Activated naive CD4-positive, alpha-beta T cell treated with anti-CD3 and anti-CD28 coated beads, Interleukin-2, amount 50 U/mL, for 16 hours (primary cell): ENCODE data around the gene ZNF606.

Source experiments
- DNase-seq: peaks from one replicate; pipeline ENCODE4 v3.0.0-alpha.2; 2020

Gene ZNF606

DNA sequence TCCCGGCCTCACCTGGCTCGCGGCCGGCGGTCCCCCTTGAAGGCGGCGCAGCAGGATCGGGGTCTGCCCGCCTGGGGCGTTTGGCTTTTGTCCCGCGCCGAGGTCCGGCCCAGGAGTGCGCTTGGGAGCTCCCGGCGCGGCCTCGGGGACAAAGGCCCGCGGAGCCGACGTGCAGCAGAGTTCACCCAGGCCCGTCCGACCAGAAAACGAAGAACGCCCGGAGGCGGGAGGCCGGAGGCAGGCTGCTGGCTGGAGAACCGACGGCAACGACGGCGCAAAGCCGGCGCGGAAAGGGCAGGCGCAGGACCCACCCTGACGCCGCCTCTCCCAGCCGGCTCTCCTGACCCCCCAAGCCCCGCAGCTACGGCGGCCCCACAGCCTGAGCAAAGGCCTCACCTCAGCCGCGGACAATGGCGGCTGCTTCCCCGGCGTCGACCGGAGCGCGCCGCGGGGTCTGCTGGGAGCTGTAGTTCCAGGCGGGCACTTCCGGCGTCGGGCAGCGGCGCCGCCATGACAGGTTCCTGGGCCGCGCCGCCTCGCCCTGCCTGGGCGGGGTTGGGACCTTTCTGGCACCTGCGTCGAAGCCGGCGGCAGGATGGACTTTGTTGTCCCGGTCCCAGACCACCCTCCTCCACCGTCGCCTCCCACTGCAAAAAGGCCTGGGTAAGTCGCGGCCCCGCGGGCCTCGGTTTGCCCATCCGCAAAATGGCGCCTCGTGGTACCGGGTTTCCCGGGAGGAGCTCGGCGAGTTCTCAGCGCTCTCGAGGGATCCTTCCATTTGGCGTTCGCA, at the start of gene ZNF606:
Gene ZNF606, minus strand, starts transcription at position 437 of the 790 bp plus-strand sequence. CDS start 1,501 bp downstream, outside the sequence.
- peak; percentile 88 for DNase-seq

DNA sequence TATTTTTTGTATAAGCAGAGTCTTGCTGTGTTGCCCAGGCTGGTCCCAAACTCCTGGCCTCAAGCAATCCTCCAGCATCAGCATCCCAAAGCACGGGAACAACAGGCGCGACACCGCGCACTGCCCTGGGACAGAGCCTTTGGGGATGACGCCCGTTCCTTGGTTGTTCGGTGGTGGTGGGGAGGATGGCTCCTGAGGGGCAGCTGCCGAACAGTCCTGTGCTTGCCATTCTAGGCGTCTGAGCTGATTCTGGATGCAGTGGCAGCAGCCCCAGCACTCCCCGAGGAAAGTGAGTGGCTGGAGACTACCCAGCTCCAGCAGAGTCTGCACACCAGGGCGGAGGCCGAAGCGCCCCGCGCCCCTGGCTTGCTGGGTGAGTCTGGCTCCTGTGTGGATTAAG, 49.6 kb upstream of the ZNF606 start:
- no peak for DNase-seq

DNA sequence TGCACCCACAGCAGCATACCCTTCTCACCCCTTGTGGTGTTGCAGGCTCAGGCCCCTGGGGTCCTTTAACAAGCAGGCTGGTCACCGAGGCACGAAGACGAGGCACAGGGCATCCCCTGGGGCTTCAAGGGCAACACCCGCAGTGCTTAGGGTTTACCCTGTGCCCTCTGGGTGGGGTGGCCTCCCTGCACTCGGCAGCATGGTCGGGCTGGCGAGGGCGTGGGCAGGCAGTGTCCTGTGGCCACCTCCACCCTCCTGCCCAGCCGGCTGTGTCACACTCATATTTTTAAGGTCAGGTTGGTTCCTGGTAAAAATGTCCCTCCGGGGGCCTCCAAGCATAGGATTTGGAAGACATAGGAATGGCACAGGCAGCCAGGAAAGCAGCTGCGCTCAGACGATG, 45.1 kb upstream of the ZNF606 start:
- no peak for DNase-seq

DNA sequence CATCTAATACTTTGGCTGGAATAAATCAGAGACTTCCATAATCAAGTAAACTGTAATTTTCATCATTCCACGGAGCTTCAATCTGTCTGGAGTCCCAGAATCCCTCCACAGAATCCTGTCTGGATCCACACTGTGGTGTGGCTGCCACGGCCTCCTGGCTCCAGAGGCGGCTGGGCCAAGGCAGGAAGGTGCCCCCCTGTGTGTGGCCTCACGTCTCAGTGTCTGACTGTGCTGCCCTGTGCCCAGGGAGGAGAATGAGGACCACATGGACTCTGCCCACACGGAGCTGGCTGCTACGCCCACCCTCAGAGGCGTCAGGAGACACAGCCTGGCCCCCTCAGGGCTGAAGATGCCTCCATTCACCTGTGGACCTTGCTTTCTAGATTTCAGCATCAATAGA, 44.2 kb upstream of the ZNF606 start:
- no peak for DNase-seq

DNA sequence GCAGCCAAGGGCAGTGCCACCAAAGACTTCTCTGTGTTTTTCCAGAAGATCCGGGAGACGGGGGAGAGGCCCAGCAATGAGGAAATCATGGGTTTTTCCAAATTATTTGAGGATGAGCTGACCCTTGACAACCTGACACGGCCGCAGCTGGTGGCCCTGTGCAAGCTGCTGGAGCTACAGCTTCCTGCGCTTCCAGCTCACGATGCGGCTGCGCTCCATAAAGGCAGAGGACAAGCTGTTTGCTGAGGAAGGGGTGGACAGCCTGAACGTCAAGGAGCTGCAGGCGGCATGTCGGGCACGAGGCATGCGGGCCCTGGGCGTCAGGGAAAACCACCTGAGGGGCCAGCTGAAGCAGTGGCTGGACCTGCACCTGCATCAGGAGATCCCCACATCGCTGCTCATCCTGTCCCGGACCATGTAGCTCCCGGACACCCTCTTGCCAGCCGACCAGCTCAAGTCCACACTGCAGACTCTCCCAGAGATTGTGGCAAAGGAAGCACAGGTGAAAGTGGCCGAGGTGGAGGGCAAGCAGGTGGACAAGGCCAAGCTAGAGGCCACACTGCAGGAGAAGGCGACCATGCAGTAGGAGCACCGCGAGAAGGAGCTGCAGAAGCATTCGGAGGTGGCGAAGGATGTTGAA, 42.9 kb upstream of the ZNF606 start:
- DNase-seq: no peak

DNA sequence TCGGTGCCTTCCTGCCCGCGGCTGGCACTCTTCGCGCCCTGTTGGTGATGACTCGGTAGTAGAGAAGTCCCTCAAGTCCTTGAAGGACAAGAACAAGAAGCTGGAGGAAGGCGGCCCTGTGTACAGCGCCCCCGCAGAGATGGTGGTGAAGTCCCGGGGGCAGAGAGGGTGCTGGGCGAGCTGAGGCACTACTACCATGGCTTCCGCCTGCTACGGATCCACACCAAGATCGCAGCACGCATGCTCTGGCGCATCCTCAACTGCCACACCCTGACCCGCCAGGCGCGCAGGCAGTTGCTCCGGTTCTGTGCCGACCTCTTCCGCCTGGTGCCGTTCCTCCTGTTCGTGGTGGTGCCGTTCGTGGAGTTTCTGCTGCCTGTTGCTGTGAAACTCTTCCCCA, 42.3 kb upstream of the ZNF606 start:
- DNase-seq: no peak

DNA sequence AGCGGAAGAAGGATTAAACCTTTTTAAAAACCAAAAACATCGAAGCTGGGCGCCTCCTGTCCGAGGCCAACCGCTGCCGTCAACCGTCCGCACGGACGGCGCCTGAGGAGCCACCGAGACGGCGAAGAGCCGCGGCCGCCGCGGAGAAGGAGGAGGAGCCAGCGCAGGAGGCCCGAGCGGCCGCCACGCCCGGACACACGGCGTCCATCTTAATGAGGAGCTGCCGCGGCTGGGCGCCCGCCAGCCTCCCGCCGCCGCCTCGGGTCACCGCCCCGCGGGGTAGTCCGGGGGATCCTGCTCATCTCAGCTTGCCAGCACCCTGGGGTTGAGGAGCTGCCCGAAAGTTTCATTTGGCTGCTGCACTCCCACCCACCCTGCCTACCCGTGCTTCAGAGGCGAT, 41.8 kb upstream of the ZNF606 start:
- DNase-seq: no peak

DNA sequence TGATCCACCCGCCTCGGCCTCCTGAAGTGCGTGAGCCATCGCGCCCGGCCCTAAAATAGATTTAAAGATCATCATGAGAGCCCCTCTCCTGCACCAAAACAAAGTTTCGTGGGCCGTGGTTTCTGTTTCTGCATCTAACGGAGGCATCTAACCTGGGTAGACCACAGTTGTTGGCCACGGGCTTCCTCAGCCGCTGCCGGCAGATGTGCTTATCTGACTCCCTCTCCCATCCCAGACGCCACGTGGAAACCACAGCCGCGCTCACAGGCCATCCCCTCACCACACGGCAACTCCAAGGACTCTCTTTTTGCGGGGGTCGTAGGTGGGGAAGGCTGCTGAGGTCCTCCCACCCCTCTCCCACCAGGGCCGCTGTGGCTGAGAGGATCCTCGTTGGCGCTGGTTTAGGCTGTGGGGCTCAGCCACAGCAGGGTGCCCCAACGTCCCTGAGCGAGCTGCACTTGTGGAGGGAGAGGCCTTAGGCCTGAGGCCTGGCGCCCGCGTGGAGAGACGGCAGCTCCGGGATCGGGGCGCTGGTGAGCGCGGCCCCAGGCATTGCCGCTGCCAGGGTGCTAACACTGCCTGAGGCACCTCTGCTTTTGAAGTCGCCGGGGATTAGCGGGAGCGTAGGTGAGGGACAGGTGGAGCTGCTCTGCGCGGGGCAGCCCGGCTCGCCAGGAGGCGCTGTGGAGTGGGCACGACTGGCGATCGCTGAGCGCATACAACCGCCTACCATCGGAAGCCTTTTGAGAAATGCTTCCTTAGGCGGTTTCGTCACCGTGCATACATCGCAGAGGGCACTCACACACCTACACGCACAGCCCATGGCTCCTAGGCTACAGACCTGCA, 40.1 kb upstream of the ZNF606 start:
- no peak for DNase-seq

DNA sequence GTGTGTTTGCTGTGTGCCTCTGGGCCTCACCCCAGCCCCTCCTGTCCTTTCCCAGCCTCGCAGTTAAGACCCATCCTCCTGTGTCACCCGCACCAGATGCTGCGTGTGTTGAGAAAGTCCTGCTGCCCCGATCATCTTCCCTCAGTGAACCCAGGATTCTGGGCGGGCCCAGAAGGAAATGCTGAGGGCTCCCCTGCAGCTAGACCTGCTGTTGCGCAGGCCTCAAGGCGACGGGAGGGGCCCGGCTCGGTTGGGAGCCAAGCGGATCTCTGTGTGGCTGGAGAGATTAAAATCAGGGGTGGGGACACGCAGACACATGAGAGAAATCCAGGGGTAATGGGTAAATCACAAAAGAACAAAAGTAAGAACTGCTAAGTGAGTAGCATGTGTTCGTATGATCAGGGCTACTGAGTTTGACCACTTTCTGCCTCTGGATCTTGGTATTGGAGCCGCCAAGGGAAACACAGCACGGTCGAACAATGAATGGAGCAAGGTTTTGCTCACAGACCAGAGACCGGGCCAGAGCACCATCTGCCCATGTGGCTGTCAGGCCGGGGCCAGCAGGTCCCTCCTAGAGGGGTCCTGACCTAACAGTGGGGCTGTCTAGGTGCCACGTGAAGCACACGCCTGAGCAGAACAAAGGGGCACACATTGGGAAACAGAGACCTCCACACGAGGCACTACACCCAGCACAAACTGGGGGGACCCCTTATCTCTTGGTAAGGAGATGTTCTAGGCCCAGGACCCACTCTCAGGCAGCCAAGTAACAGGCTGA, 38.3 kb upstream of the ZNF606 start:
- DNase-seq: no peak

DNA sequence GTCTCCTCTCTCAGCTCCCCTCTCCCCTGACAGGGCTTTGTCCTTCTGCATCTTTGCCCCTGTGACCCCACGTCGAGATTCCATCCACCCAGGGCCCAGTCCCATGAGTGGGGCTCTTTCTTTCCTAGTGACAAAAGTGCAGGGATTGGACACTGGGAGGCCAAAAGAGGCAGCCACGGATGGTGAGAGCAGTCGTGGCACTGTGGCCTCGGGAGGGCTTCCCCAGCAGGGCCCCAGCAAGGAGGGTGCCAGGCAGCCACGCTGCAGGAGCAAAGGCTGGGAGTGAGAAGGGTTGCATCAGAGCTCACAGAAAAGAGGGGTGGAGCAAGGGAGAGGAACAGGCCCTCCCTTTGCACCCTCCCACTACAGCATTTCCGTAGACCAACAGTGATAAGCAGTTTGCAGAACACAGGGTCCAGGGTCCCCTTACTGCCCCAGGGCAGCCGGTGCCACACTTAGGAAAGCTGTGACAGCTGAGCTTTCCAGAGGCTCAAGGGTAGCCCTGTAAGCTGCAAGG, 36.1 kb upstream of the ZNF606 start:
- DNase-seq: no peak

DNA sequence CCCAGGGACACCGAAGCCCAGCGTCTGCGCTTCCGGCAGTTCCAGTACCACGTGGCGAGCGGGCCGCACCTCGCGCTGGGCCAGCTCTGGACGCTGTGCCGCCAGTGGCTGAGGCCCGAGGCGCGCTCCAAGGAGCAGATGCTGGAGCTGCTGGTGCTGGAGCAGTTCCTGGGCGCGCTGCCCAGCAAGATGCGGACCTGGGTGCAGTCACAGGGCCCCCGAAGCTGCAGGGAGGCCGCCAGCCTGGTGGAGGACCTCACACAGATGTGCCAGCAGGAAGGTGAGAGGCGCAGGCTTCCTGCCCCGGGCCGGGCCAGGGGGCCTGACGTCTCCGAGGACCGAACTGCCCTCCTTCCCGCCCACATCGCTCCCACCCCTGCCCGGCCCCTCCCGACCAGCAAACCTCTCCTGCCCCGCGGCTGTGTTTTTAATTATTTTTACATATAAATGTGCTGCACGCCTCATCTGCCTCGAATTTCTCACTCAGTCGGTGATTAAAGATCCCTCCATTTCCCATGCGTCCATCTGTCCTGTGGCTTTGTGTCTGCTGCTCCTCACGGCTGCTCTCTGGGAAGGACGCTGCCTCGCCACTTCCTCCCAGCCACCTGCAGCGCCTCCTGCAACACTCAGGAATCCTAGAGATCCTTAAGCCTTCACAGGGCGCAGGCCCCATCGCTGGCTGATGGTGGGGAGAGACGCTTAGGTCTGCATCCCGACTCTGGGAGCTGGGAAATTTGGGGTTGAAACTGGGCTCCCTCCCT, 35.5 kb upstream of the ZNF606 start:
- DNase-seq: no peak

DNA sequence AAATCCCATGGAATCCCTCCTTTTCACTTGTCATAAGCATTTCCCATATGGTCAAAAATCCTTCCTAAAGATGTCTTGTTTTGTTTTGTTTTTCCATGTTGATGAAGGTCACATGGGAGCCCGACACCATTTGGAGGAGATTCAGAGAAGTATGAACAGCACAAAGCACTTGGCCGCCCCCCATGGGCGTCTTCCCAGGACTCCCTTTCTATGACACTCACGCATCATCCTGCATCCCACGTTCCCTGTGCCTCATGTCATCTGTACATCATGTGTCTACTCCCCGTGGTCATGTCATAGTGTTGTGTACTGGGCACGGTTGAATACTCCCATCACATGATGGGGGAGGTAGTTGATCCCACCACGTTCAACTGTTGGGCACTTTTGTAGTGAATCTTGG, 33.2 kb upstream of the ZNF606 start:
- no peak for DNase-seq

DNA sequence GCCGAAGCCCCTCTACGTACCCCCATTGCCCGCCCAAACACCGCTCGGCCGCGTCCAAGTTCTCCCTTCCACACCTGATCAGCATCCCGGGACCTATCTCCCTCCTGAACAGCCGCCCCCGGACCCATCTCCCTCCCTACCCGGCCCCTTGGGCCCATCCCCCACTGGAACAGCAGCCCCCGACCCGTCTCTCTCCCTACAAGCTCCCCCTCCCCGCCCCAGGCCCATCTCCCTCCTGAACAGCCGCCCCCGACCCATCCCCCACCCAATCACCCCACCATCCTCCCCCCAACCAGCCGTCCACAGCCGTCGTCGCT, 31.8 kb upstream of the ZNF606 start:
- no peak for DNase-seq

DNA sequence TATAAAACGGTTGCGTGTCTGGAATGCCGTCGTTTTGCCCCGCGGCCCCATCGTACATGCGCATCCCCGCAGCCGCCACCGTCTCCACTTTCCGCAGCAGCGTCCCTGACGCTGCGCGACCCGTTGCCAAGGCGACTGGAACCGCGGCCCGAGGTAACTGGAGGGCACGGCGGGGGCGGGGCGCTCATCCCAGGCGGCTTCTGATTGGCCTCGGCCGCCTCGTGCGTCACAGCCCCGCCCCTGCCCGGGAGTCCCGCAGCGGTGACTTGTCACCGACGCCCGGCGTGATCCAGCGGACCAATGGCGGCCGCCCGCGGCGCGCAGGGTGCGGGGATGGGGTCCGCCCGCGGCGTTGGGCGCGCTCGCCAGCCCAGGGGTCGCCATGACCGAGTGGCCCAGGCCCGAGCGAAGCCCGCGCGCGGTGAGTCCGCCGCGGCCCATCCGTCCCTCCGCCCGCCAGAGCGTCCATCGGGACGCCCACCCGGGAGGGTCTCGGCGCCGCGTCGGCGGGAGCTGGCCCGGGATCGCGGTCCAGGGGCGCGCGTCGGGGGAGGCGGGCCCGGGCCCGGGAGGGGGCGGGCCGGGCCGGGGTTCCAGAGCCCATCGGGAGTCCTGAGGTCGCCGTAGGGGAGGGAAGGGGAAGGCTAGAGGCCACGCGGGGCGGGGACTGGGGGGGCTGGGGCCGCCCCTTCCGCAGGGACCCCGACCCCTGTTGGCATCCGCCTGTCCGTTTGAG, 31.3 kb upstream of the ZNF606 start, which contains the start of gene ZSCAN1:
Gene ZSCAN1, plus strand, starts transcription at position 285 of the 736 bp plus-strand sequence. CDS start 3,812 bp downstream, outside the sequence.
- no peak for DNase-seq

DNA sequence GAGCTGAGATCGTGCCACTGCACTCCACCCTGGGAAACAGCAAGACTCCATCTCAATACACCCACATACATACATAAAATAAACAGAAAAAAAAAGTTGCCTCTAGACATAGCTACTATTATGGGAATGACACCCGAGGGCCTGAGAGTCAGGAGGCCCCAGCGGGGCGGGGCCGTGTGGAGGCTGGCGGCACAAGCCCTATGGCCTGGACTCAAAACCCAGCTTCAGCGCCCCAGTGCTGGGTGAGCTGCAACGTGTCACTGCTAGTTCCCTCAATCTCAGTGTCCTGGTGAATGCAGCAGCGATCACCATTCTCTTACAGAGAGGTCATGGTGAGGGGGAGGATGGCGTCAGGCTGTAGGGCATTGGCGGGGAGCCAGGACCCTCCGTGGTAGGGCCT, 22.0 kb upstream of the ZNF606 start:
- no peak for DNase-seq

DNA sequence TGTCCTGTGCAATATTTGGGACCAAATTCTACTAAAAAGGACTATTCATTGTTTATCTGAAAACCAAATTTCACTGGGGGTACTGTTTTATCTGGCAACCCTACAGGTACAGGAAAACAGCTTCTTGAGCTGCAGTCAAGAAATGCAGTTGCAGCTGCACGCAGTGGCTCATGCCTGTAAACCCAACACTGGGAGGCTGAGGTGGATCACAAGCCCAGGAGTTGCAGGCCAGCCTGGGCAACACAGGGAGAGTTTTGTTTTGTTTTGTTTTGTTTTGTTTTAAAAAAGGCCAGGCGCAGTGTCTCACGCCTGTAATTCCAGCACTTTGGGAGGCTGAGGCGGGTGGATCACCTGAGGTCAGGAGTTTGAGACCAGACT, 19.7 kb upstream of the ZNF606 start:
- no peak for DNase-seq

DNA sequence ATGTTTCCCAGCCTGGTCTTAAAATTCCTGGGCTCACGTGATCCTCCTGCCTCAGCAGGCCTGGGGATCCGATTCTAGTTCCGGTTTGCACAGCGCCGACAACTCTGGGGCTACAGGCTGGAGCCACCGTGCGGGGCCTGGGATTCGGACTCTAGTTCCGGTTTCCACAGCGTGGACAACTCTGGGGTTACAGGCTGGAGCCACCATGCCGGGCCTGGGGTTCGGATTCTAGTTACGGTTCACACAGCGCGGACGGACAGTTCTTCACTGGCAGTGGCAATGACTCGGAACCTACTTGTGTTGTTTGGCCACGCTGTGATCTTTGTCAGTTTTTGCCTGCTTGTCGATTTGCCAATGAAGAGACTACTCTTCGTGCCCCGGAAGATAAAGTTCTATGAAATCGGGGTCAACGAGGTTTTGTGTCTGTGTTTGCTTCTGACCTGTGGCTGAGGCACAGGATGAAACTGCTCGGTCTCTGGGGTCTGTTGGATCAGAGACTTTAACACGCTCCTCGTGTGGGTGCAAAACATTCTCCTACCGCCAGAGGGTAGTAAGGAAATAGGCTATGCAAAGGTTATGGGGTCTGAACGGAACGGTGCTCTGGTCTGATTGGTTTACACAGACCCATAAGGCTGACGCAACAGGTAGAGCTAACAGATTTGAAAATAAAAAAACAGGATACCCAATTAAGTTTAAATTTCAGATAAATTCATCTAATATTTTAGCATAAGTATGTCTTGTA, 19.1 kb upstream of the ZNF606 start:
- DNase-seq: peak; percentile 27

DNA sequence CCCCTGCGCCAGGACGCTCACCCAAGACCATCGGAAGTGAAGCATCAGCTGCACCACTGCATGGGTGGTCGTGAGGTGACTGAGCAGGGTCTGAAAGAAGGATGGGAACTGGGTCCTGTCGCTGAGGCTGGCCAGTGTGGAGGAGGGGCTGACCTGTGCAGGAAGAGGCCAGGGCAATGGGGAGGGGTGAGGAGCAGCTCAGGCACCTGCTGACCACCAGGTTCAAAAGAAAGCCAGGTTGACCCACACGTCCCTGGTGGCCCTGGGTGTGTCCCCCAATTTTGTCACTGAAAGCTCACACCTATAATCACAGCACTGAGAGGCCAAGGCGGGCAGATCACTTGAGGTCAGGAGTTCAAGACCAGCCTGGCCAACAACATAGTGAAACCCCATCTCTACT, 17.5 kb upstream of the ZNF606 start:
- DNase-seq: no peak

DNA sequence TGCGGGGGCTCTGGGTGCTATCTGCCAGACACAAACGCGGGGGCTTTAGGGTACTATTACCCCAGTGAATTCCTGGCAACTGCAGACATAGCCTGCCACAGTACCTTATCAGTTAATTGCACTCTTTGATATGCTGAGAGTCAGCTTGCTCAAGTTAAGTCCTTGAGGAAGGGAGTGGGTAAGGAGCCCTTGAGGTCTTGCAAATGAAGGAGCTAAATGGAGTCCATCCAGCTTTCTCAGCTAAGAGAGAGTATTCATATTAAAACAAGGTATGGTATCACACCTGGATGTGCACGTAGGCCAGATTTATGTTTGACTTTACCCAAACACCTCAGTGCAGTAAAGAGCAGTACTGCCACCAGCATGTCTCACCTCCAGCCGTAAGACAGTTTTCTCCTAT, 11.5 kb upstream of the ZNF606 start:
- DNase-seq: no peak

DNA sequence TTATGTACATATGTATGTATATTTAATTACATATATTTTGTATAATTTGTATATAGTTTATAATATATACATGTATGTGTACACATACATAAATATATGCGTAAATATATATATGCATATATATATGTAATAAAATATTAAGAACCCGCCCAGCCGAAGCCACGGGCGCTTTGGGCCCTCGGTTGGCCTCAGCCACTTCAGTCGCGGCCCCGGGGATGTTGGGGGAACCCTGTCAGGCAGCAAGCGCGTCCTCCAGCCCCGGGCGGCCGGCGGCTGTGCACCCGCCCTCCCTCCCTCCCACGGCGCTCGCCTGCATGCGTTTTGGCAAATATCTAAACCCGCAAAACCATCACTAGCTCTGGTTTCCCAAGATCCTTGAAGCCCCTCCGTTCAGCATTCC, 7.9 kb upstream of the ZNF606 start:
- DNase-seq: no peak
